GM19455 (cell line): ENCODE measurements around the gene FBXO10.

Experiments used
- ATAC-seq: cut with Tn5 transposase; IDR thresholded peaks from one replicate; pipeline ENCODE4 v1.9.1; 2021; ENCODE audit not compliant: unreplicated experiment

The FBXO10 gene

GRCh38 chr9:37592108-37592951 lies 16.1 kb upstream of the FBXO10 start, which contains the start of gene TOMM5:
Gene TOMM5, minus strand, starts transcription at chr9:37592597. Its CDS starts 65 bp downstream, at chr9:37592532.
- ATAC-seq = peak; percentile 74

GRCh38 chr9:37587521-37587920 lies 11.3 kb upstream of the FBXO10 start:
- no peak for ATAC-seq

- no peak for ATAC-seq
Measured at GRCh38 chr9:37583522-37584121, 7.4 kb upstream of the FBXO10 start.

DNA sequence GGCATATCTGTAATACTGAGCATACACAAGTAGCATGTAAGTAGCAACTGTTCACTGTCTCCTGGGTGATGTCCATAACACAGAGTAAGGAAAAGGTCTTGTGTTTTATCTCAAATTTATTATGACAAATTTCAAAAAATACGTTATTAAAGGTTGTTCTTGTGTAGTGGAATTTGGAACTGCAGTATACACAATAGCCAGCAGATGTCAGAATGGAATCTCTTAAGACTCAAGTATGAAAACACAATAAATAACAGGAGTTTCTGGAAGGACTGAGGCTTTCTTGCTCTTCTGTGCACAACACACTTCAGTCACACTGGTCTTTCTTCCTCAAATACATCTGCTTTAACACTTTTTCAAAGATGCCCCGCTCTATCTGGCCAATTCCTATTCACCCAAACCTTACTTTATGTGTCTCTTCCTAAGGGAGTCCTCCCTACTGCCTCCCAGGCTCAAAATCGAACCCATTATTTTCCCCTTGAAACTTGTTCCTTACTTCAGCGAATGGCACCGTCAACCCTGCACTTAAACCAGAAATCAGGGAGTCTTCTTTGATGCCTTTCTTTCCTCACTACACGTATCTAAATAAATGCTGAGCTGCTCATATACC lies 6.5 kb upstream of the FBXO10 start:
- ATAC-seq = no peak

DNA sequence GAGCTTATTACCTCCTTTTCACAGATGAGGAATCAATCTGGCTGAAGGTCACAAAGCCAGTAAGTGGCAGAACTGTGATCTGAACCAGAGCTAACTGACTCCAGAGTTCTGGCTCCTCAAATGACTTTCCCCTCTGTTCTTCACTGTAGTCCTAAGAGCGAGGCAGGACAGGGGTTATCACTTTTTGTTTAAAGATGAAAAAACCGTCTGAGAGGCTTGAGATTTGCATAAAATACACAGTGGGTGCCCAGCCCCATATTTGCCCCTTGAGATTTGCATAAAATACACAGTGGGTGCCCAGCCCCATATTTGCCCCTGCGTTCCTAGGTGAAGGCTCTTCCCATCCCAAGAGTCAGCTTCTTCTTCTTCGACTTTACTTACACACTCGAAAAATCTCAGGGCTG lies 667 bp downstream of the FBXO10 start:
- peak; percentile 61 for ATAC-seq

DNA sequence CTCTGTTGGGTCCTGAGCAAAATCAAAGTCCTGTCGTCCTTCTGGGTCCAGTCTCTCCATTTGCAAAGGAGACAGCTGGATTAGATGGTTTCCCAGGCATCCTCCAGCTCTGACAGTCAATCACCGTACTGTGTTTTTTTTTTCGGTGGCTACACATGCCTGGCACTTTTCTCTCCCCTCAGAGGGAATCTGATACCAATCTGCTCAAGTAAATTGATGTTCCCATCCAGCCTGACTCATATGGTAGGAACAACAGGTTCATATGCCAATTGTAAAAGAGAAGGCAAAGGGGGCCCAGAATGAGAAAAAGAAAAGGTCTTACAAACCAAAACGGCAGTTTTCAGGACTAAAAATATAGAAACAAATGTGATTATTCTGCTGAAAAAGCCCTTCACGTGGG lies 1.2 kb downstream of the FBXO10 start:
- ATAC-seq = no peak

- no peak for ATAC-seq
Measured at GRCh38 chr9:37574241-37574721, 1.9 kb downstream of the FBXO10 start.

- ATAC-seq = no peak
Measured at GRCh38 chr9:37571282-37571681, 4.9 kb downstream of the FBXO10 start.

DNA sequence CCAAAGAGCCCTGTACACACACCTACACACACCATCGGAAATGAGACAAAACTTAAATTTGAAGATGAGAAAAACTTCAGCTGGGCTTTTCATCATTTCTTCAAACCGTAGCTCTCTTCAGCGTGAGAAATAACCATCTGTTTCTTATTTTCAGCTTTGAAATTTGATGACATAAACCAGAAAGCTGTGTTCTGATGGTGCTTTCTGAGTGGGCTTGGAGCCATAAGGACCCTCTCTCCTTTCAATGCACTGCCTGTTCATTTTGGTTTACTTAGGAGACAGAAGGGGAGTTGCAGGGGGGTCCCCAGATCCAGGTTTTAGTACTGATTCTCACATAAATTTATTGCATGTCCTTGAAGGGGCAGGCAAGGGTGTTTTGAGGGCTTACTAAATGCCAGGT lies 9.5 kb downstream of the FBXO10 start:
- no peak for ATAC-seq

GRCh38 chr9:37565661-37566618 lies 10.2 kb downstream of the FBXO10 start:
- peak; percentile 77 for ATAC-seq

- no peak for ATAC-seq
Measured at GRCh38 chr9:37564916-37565315, 11.3 kb downstream of the FBXO10 start.

DNA sequence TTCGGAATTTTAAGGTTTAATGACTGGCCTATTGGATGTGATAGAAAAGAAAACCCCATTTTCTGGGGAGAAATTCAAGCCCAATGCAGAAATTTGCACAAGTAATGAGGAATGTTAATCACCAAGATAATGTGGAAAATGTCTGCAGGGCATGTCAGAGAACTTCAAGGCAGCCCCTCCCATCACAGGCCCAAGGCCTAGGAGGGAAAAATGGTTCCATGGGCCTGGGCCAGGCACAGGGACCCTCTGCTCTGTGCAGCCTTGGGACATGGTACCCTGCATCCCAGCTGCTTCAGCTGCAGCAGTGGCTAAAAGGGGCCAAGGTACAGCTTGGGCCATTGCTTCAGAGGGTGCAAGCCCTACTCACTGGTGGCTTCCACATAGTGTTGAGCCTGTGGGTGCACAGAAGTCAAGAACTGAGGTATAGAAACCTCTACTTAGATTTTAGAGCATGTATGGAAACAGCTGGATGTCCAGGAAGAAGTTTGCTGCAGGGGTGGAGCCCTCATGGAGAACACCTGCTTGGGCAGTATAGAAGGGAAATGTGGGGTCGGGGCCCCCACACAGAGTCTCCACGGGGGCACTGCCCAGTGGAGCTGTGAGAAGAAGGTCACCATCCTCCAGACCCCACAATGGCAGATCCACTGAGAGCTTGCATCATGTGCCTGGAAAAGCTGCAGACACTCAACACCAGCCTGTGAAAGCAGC lies 12.2 kb downstream of the FBXO10 start:
- ATAC-seq = no peak

DNA sequence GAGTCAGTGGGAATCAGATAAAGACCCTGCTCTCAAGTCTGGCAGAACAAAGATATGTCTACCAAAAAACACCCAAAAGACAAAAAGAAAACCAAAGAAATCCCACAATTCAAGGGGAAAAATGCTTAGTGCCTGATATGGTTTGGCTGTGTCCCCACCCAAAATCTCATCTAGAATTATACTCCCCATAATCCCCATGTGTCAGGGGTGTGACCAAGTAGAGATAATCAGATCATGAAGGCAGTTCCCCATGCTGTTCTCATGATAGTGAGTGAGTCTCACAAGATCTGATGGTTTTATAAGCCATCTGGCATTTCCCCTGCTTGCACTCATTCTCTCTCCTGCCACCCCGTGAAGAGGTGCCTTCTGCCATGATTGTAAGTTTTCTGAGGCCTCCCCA lies 13.4 kb downstream of the FBXO10 start:
- ATAC-seq = no peak

GRCh38 chr9:37561682-37562081 lies 14.5 kb downstream of the FBXO10 start:
- ATAC-seq = no peak

DNA sequence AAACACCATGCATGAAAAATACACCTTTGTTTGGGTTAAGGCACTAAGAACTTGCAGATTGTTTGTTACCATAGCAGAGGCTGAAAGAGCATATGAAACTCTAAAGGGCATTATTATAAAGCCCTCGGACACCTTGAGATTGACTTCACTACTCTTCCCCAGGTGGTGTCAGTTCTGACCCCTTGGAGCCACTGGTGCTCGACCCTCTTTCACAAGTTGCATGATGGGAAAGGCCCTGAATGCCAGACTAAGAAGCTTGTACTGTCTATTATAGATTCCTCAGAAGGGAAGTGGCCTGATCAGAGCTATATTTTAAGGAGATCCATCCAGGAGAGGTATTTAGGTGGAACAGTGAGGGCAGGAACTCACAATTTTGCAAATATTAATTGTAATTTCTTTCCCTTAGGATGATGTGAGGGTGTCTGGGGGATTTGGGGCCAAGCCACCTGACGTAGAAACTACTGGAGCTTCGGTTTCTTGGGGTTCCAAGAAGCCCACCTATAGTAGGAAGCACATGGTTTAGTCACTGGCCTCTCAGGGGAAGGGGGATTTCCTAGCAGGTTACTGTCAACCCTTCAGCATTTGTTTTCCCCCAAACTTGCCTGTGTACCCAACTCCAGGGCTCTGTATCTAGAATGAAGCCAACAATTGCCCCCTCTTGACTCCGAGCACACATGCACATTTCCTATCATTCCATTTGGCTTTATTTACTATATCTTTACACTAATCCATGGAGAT lies 16.2 kb downstream of the FBXO10 start:
- ATAC-seq = no peak

GRCh38 chr9:37559125-37559524 lies 17.1 kb downstream of the FBXO10 start:
- ATAC-seq = no peak

- no peak for ATAC-seq
Measured at GRCh38 chr9:37555786-37556185, 20.4 kb downstream of the FBXO10 start.

DNA sequence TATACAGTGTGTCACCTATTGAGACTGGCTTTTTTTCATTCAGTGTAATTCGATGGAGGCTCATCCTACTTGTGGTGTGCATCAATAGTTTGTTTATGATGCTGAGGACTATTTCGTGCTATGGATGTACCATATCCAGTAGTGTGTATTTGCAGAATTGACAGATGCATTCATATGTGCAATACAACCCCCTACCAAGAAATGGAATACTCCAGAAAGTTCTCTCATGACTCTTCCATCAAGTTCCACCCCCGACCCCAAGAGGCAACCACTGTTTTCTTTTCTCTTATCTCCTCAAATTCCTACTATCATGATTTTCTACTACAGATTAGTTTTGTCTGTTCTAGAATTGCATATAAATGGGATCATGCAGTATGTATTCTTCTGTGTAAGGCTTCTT lies 21.9 kb downstream of the FBXO10 start:
- no peak for ATAC-seq

- ATAC-seq = no peak
Measured at GRCh38 chr9:37551888-37552287, 24.3 kb downstream of the FBXO10 start.
